Right lobe of liver (tissue), 4 donors: ENCODE results near the gene EXD3.

Experiments
- CTCF ChIP-seq, 4 donors: fragments of 200-600 bp in 3 of 4; fragments of 450-650 bp in 1 of 4; IDR thresholded peaks; one replicate each; pipeline versions ENCODE4 v1.5.1 to v1.8.0; 2016 to 2022; ENCODE audit warnings: antibody characterized with exemption in 4 of 4, mild to moderate bottlenecking in 2 of 4
- POLR2A ChIP-seq: fragments of 450-650 bp; IDR thresholded peaks from one replicate; pipeline ENCODE4 v1.6.1; 2017; ENCODE audit warnings: antibody characterized with exemption, mild to moderate bottlenecking
- donor health status: DM: no; HTN: no; CAD: no.
- donor health status: DM: no; HTN: no; CAD: no.
- donor health status: DM: no; HTN: yes; CAD: no.

GRCh38 chr9:137410891-137411249 is 12.1 kb downstream of the EXD3 start:
- TF ChIP-seq CTCF (IDR thresholded peaks at IDR 0.05) (no peak), POLR2A (no peak)
